HepG2 (cell line): Measurements from ENCODE around the gene RPTOR. TPM values are rescaled to one million over a fixed set of nuclear protein-coding genes. Genes with fewer than 3 reads are reported as not detected.

Experiments
- ATAC-seq: fragments of 200-7000 bp; cut with Tn5 transposase; 3 replicates; pipeline ENCODE4 v1.9.1; 2020; ENCODE audit warnings: mild to moderate bottlenecking, moderate library complexity
- BruUV-seq: library from RNA; stranded (reverse); fragments of 400-500 nt; replicated peaks from 2 replicates; lab custom pipeline; 2021; lab: Mats Ljungman, UMichigan
- CTCF ChIA-PET: fragments of 300-600 bp; formaldehyde crosslinking; extraction: SDS; loops from one replicate; lab custom pipeline; 2021; ENCODE audit warnings: low total read pairs, inconsistent platforms, low intra/inter-chr PET ratio; lab: Yijun Ruan, JAX
- POLR2A ChIA-PET: fragments of 350-600 bp; sonication (Branson Sonifier 250); formaldehyde crosslinking; loops from one replicate; lab custom pipeline; 2020; ENCODE audit warnings: antibody characterized with exemption, inconsistent platforms; lab: Yijun Ruan, JAX
- DNase-seq: peaks from one replicate; pipeline ENCODE4 v3.0.0-alpha.2; 2015; ENCODE audit warnings: low spot score
- FAIRE-seq: peaks from 3 replicates; lab custom pipeline; 2011; peaks lifted over from hg19 to GRCh38; lab: Jason Lieb, UNC
- H2AFZ ChIP-seq: one replicate; pipeline ENCODE4 v1.6.1; 2011; ENCODE audit warnings: low read length, inconsistent platforms
- H3K27ac ChIP-seq: fragments of 300-600 bp; 3 replicates; pipeline ENCODE4 v1.8.0; 2011; ENCODE audit warnings: mixed run types, mild to moderate bottlenecking, mixed read lengths, low read length, inconsistent platforms; ENCODE audit not compliant: insufficient read depth; ENCODE audit errors: extremely low read length
- H3K27me3 ChIP-seq, 2 experiments: fragments of 200-600 bp in 1 of 2; 2 replicates in 1 of 2; 3 replicates in 1 of 2; pipeline versions ENCODE4 v1.6.0 to v1.8.0; 2011; ENCODE audit warnings: low read length in 2 of 2, mild to moderate bottlenecking in 2 of 2, moderate library complexity in 2 of 2, inconsistent platforms in 1 of 2; ENCODE audit not compliant: insufficient read depth in 2 of 2, control insufficient read depth in 1 of 2
- H3K36me3 ChIP-seq, 2 experiments: fragments of 200-600 bp in 1 of 2; replicated peaks in 1 of 2; 2 replicates in 1 of 2; 3 replicates in 1 of 2; pipeline versions ENCODE4 v1.5.1 to v1.8.0; 2011; ENCODE audit warnings: low read length in 2 of 2, inconsistent platforms in 1 of 2; ENCODE audit not compliant: insufficient read depth in 2 of 2, control insufficient read depth in 1 of 2
- H3K4me1 ChIP-seq: 2 replicates; pipeline ENCODE4 v1.5.1; 2012; ENCODE audit warnings: low read length, inconsistent platforms; ENCODE audit not compliant: insufficient read depth
- H3K4me2 ChIP-seq: 2 replicates; pipeline ENCODE4 v1.6.0; 2011; ENCODE audit warnings: low read depth, low read length, inconsistent platforms
- H3K4me3 ChIP-seq, 3 experiments: fragments of 200-600 bp in 1 of 3; sonication (generic), shearing (Covaris generic) in 1 of 3; replicated peaks in 1 of 3; 2 replicates each; pipeline ENCODE4 v1.5.1; 2011 to 2016; ENCODE audit warnings: low read length in 3 of 3, inconsistent platforms in 2 of 3, low read depth in 2 of 3, mild to moderate bottlenecking in 2 of 3, control low read depth in 1 of 3, mixed read lengths in 1 of 3; ENCODE audit not compliant: insufficient read depth in 1 of 3
- H3K79me2 ChIP-seq: one replicate; pipeline ENCODE4 v1.6.1; 2011; ENCODE audit warnings: low read length, inconsistent platforms; ENCODE audit not compliant: insufficient read depth
- H3K9ac ChIP-seq: 2 replicates; pipeline ENCODE4 v1.6.0; 2011; ENCODE audit warnings: mild to moderate bottlenecking, low read depth, low read length, inconsistent platforms; ENCODE audit not compliant: insufficient read depth
- H3K9me3 ChIP-seq: 2 replicates; pipeline ENCODE4 v1.5.1; 2012; ENCODE audit warnings: mild to moderate bottlenecking, low read length
- H4K20me1 ChIP-seq: 2 replicates; pipeline ENCODE4 v1.6.0; 2011; ENCODE audit warnings: inconsistent platforms, mild to moderate bottlenecking, low read length, moderate library complexity; ENCODE audit not compliant: insufficient read depth
- ARHGAP35 ChIP-seq: sonication (generic); formaldehyde crosslinking; IDR thresholded peaks from 2 replicates; pipeline ENCODE4 v1.9.0; 2022; ENCODE audit warnings: mild to moderate bottlenecking, inconsistent platforms, moderate library complexity, missing genetic modification reagents, borderline replicate concordance
- CC2D1A ChIP-seq: sonication (generic); formaldehyde crosslinking; IDR thresholded peaks from 2 replicates; pipeline ENCODE4 v1.8.1; 2023; ENCODE audit warnings: mild to moderate bottlenecking, missing genetic modification reagents
- MTA1 ChIP-seq: sonication (generic); formaldehyde crosslinking; IDR thresholded peaks from 2 replicates; pipeline ENCODE4 v1.4.0; 2020; ENCODE audit warnings: missing genetic modification reagents, mild to moderate bottlenecking, borderline replicate concordance
- NONO ChIP-seq, 2 experiments: fragments of 450-650 bp in 1 of 2; sonication (generic) in 1 of 2; formaldehyde crosslinking in 1 of 2; IDR thresholded peaks in 1 of 2; conservative IDR thresholded peaks in 1 of 2; 2 replicates each; pipeline versions ENCODE4 v1.6.1 to v1.8.0; 2017 to 2022; ENCODE audit warnings: mild to moderate bottlenecking in 1 of 2, missing genetic modification reagents in 1 of 2, moderate library complexity in 1 of 2
- ZFP90 ChIP-seq: sonication (generic); formaldehyde crosslinking; IDR thresholded peaks from 2 replicates; pipeline ENCODE4 v1.8.0; 2022; ENCODE audit warnings: missing genetic modification reagents, mild to moderate bottlenecking, inconsistent platforms, borderline replicate concordance
- ZNF441 ChIP-seq: sonication (generic); formaldehyde crosslinking; IDR thresholded peaks from 2 replicates; pipeline ENCODE4 v1.7.0; 2021; ENCODE audit warnings: missing genetic modification reagents, borderline replicate concordance
- ZNF615 ChIP-seq: sonication (generic); formaldehyde crosslinking; IDR thresholded peaks from 2 replicates; pipeline ENCODE4 v1.5.0; 2020; ENCODE audit warnings: mild to moderate bottlenecking, missing genetic modification reagents, borderline replicate concordance
- ZSCAN31 ChIP-seq: sonication (generic); formaldehyde crosslinking; IDR thresholded peaks from 2 replicates; pipeline ENCODE4 v1.5.0; 2020; ENCODE audit warnings: low read depth, mild to moderate bottlenecking, missing genetic modification reagents
- WGBS: methylation state at CpG from one replicate; pipeline ENCODE4 v1.1.6; 2017; ENCODE audit warnings: low lambda C conversion rate; 5-methylcytosine and 5-hydroxymethylcytosine counted together
- in situ Hi-C: cut with HindIII; loops from 2 replicates; pipeline ENCODE4 v1.10.0; 2017; ENCODE audit warnings: low pct_unique_long_range_greater_than_20kb; ENCODE audit not compliant: extremely low pct_ligation_motif_present
- intact Hi-C: fragments of 100-400 bp; cut with micrococcal nuclease; formaldehyde crosslinking; loops from one replicate; pipeline ENCODE4 v1.10.0; 2022; ENCODE audit not compliant: unreplicated experiment
- polyA plus RNA-seq, 8 experiments: library from polyadenylated mRNA; depleted of rRNA in 3 of 8; stranded (reverse) in 7 of 8; unstranded in 1 of 8; fragments of >200 nt; fragmentation: Illumina TruSeq in 4 of 8; extraction: Trizol in 4 of 8; gene quantifications; 2 replicates each; pipeline versions ENCODE4 v1.2.1 to v1.2.3, GENCODE V29; 2011 to 2016; ENCODE audit warnings: low read depth in 4 of 8, missing spikeins in 1 of 8, mixed read lengths in 1 of 8; ENCODE audit not compliant: insufficient read depth in 1 of 8
- total RNA-seq, 5 experiments: library from RNA; depleted of rRNA; stranded (reverse); fragments of >200 nt; fragmentation: Illumina TruSeq; extraction: Trizol; gene quantifications; 2 replicates each; pipeline ENCODE4 v1.2.3, GENCODE V29; 2016; ENCODE audit warnings: low read depth in 1 of 5
- TF ChIP-seq, protein P1 (sequence below): sonication (generic); formaldehyde crosslinking; IDR thresholded peaks from 2 replicates; pipeline ENCODE4 v1.5.1; 2020; ENCODE audit warnings: mild to moderate bottlenecking, missing genetic modification reagents, moderate library complexity
- TF ChIP-seq, protein P2 (sequence below): sonication (generic); formaldehyde crosslinking; IDR thresholded peaks from 2 replicates; pipeline ENCODE4 v1.4.0; 2020; ENCODE audit warnings: mild to moderate bottlenecking, missing genetic modification reagents
- TF ChIP-seq, protein P3 (sequence below): sonication (generic); IDR thresholded peaks from 2 replicates; pipeline ENCODE4 v1.6.1; 2016; ENCODE audit warnings: low read depth, borderline replicate concordance
- TF ChIP-seq, protein P4 (sequence below): sonication (generic); formaldehyde crosslinking; IDR thresholded peaks from 2 replicates; pipeline ENCODE4 v1.4.0; 2020; ENCODE audit warnings: mild to moderate bottlenecking, missing genetic modification reagents
- TF ChIP-seq, protein P5 (sequence below): IDR thresholded peaks from 2 replicates; pipeline ENCODE4 v1.4.0; 2020; ENCODE audit warnings: mild to moderate bottlenecking, missing genetic modification reagents

Gene RPTOR
- total and polyA plus RNA-seq, 2 of the 13 experiments (the other 11 are each of a cell fraction or from before 2014, with no cell fraction given), result 6.6 to 25.3 TPM

DNA sequence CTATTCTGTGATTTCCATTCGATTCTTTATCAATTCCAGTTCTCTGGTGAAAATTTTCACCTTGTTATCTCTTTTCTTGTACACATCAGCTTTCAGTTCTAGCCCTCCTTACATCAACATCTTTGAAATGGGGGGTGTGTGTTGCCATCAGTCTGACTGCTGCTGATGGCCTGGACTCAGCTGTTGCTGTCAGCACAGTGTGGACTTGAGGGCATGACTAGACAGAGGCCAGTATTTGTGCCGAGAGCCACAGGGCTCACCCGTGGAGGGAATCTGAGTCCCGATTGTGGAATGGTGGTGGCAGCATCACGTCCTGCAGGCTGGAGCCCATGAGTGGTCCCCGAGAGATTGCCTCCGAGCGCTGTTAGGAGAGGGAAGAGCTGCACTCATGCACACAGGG, 114.2 kb downstream of the RPTOR start:
- Histone ChIP-seq H4K20me1 (no peaks in the 10 kb centered on the region; the same call in 1 of the 2 replicates), H3K36me3 (no peaks in the 10 kb centered on the region; a peak in 1 of 5 replicates)
- 94% methylated on average over 8 of the region's 8 CpGs for WGBS
- TF ChIP-seq ARHGAP35 (CRISPR knock-in tag), result no peak
- TF ChIP-seq, protein P1, sequence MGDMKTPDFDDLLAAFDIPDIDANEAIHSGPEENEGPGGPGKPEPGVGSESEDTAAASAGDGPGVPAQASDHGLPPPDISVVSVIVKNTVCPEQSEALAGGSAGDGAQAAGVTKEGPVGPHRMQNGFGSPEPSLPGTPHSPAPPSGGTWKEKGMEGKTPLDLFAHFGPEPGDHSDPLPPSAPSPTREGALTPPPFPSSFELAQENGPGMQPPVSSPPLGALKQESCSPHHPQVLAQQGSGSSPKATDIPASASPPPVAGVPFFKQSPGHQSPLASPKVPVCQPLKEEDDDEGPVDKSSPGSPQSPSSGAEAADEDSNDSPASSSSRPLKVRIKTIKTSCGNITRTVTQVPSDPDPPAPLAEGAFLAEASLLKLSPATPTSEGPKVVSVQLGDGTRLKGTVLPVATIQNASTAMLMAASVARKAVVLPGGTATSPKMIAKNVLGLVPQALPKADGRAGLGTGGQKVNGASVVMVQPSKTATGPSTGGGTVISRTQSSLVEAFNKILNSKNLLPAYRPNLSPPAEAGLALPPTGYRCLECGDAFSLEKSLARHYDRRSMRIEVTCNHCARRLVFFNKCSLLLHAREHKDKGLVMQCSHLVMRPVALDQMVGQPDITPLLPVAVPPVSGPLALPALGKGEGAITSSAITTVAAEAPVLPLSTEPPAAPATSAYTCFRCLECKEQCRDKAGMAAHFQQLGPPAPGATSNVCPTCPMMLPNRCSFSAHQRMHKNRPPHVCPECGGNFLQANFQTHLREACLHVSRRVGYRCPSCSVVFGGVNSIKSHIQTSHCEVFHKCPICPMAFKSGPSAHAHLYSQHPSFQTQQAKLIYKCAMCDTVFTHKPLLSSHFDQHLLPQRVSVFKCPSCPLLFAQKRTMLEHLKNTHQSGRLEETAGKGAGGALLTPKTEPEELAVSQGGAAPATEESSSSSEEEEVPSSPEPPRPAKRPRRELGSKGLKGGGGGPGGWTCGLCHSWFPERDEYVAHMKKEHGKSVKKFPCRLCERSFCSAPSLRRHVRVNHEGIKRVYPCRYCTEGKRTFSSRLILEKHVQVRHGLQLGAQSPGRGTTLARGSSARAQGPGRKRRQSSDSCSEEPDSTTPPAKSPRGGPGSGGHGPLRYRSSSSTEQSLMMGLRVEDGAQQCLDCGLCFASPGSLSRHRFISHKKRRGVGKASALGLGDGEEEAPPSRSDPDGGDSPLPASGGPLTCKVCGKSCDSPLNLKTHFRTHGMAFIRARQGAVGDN, result peak; percentile 27
- no peak for TF ChIP-seq ZFP90 (CRISPR knock-in tag)
- TF ChIP-seq NONO (IDR thresholded peaks at IDR 0.05), result no peak
- no peak for TF ChIP-seq NONO (CRISPR knock-in tag; conservative IDR thresholded peaks at IDR 0.05)
- TF ChIP-seq ZNF615, result no peak
- TF ChIP-seq, protein P2, sequence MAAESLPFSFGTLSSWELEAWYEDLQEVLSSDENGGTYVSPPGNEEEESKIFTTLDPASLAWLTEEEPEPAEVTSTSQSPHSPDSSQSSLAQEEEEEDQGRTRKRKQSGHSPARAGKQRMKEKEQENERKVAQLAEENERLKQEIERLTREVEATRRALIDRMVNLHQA, result no peak
- TF ChIP-seq, protein P3, sequence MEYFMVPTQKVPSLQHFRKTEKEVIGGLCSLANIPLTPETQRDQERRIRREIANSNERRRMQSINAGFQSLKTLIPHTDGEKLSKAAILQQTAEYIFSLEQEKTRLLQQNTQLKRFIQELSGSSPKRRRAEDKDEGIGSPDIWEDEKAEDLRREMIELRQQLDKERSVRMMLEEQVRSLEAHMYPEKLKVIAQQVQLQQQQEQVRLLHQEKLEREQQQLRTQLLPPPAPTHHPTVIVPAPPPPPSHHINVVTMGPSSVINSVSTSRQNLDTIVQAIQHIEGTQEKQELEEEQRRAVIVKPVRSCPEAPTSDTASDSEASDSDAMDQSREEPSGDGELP, result 0 out of 2 replicates have a peak, but pooled peaks have one; percentile 20
- no peak for TF ChIP-seq ZSCAN31 (CRISPR knock-in tag)
- TF ChIP-seq, protein P4, sequence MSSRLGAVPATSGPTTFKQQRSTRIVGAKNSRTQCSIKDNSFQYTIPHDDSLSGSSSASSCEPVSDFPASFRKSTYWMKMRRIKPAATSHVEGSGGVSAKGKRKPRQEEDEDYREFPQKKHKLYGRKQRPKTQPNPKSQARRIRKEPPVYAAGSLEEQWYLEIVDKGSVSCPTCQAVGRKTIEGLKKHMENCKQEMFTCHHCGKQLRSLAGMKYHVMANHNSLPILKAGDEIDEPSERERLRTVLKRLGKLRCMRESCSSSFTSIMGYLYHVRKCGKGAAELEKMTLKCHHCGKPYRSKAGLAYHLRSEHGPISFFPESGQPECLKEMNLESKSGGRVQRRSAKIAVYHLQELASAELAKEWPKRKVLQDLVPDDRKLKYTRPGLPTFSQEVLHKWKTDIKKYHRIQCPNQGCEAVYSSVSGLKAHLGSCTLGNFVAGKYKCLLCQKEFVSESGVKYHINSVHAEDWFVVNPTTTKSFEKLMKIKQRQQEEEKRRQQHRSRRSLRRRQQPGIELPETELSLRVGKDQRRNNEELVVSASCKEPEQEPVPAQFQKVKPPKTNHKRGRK (CRISPR knock-in tag), result no peak
- TF ChIP-seq ZNF441 (CRISPR knock-in tag), result no peak
- no peak for TF ChIP-seq CC2D1A (CRISPR knock-in tag)
- TF ChIP-seq, protein P5, sequence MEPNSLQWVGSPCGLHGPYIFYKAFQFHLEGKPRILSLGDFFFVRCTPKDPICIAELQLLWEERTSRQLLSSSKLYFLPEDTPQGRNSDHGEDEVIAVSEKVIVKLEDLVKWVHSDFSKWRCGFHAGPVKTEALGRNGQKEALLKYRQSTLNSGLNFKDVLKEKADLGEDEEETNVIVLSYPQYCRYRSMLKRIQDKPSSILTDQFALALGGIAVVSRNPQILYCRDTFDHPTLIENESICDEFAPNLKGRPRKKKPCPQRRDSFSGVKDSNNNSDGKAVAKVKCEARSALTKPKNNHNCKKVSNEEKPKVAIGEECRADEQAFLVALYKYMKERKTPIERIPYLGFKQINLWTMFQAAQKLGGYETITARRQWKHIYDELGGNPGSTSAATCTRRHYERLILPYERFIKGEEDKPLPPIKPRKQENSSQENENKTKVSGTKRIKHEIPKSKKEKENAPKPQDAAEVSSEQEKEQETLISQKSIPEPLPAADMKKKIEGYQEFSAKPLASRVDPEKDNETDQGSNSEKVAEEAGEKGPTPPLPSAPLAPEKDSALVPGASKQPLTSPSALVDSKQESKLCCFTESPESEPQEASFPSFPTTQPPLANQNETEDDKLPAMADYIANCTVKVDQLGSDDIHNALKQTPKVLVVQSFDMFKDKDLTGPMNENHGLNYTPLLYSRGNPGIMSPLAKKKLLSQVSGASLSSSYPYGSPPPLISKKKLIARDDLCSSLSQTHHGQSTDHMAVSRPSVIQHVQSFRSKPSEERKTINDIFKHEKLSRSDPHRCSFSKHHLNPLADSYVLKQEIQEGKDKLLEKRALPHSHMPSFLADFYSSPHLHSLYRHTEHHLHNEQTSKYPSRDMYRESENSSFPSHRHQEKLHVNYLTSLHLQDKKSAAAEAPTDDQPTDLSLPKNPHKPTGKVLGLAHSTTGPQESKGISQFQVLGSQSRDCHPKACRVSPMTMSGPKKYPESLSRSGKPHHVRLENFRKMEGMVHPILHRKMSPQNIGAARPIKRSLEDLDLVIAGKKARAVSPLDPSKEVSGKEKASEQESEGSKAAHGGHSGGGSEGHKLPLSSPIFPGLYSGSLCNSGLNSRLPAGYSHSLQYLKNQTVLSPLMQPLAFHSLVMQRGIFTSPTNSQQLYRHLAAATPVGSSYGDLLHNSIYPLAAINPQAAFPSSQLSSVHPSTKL, result no peak
- TF ChIP-seq MTA1 (CRISPR knock-in tag), result no peak

More for the DNA sequence above, 114.2 kb downstream of the RPTOR start:
- no peak overlapping the region for H3K4me2 ChIP-seq
- FAIRE-seq (no peak), ATAC-seq (peak; percentile 39; the same call in 2 of the 3 replicates), DNase-seq (no peak)
- peaks cover 71% of the 10 kb centered on the region for H3K4me1 ChIP-seq
- H3K79me2 ChIP-seq, result peaks cover 76% of the 10 kb centered on the region
- POLR2A ChIA-PET, result no interaction called here
- no peaks in the 10 kb centered on the region for H3K27me3 ChIP-seq
- CTCF ChIA-PET, result no interaction called here
- H2AFZ ChIP-seq, result no peak overlapping the region
- no peak overlapping the region for H3K9ac ChIP-seq
- H3K4me3 ChIP-seq, result no peak overlapping the region
- H3K9me3 ChIP-seq, result no peaks in the 10 kb centered on the region
- no TSS peak for BruUV-seq
- in situ Hi-C loops, result no loop called here
- no peak overlapping the region for H3K27ac ChIP-seq
- intact Hi-C loops, result no loop called here
